ENCODE data around the gene FAM234B.

The FAM234B gene

GRCh38 chr12:13116259-13116658 is 72.1 kb downstream of the FAM234B start:
- DNase-seq (ENCODE audit: low read depth in 3 of 3) = no peak

- no peak for DNase-seq (ENCODE audit: low read depth in 3 of 3)
Measured at GRCh38 chr12:13117029-13117428, 72.8 kb downstream of the FAM234B start.

GRCh38 chr12:13119826-13120225 is 75.6 kb downstream of the FAM234B start:
- no peak for DNase-seq (ENCODE audit: low read depth in 3 of 3)

GRCh38 chr12:13120413-13120812 is 76.2 kb downstream of the FAM234B start:
- no peak for DNase-seq (ENCODE audit: low read depth in 3 of 3)

GRCh38 chr12:13121568-13121967 is 77.4 kb downstream of the FAM234B start:
- DNase-seq (ENCODE audit: low read depth in 3 of 3) = no peak

- DNase-seq (ENCODE audit: low read depth in 3 of 3) = no peak
Measured at GRCh38 chr12:13124656-13125505, 80.7 kb downstream of the FAM234B start.

- DNase-seq (ENCODE audit: low read depth in 3 of 3) = no peak
Measured at GRCh38 chr12:13125996-13126395, 81.8 kb downstream of the FAM234B start.

- no peak for DNase-seq (ENCODE audit: low read depth in 3 of 3)
Measured at GRCh38 chr12:13126494-13126893, 82.3 kb downstream of the FAM234B start.

- DNase-seq (ENCODE audit: low read depth in 3 of 3) = no peak
Measured at GRCh38 chr12:13127444-13127843, 83.3 kb downstream of the FAM234B start.

- DNase-seq (ENCODE audit: low read depth in 3 of 3) = no peak
Measured at GRCh38 chr12:13128291-13128965, 84.2 kb downstream of the FAM234B start.

- no peak for DNase-seq (ENCODE audit: low read depth in 3 of 3)
Measured at GRCh38 chr12:13130981-13131380, 86.8 kb downstream of the FAM234B start.
